K562 (cell line): ENCODE results near the gene SGPP2. TPM values are rescaled to one million over a fixed set of nuclear protein-coding genes. Genes with fewer than 3 reads are reported as not detected.

ENCODE experiments used
- ATAC-seq: fragments of 200-7000 bp; cut with Tn5 transposase; 3 replicates; pipeline ENCODE4 v1.9.1; 2020; ENCODE audit warnings: moderate library complexity
- BruUV-seq: library from RNA; stranded (reverse); fragments of 400-500 nt; replicated peaks from 2 replicates; lab custom pipeline; 2021; lab: Mats Ljungman, UMichigan
- CTCF ChIA-PET: fragments of 300-600 bp; formaldehyde crosslinking; extraction: SDS; loops from one replicate; lab custom pipeline; 2021; ENCODE audit warnings: low intra/inter-chr PET ratio; lab: Yijun Ruan, JAX
- POLR2A ChIA-PET: fragments of 300-600, 350-650 bp; sonication (Branson Sonifier 250); formaldehyde crosslinking; extraction: SDS; loops from one replicate; lab custom pipeline; 2021; ENCODE audit warnings: antibody characterized with exemption, inconsistent platforms; lab: Yijun Ruan, JAX
- DNase-seq, 4 experiments: peaks; one replicate each; pipeline versions ENCODE4 v3.0.0 to v3.0.0-alpha.2; 2011 to 2018; ENCODE audit warnings: low spot score in 3 of 4, mixed read lengths in 3 of 4; ENCODE audit errors: extremely low read depth in 1 of 4
- FAIRE-seq: peaks from 2 replicates; lab custom pipeline; 2011; peaks lifted over from hg19 to GRCh38; lab: Jason Lieb, UNC
- H2AFZ ChIP-seq: 2 replicates; pipeline ENCODE4 v1.6.0; 2011; ENCODE audit warnings: low read depth, low read length, control low read depth, inconsistent platforms
- H3K27ac ChIP-seq: fragments of 200-600 bp; 3 replicates; pipeline ENCODE4 v1.8.0; 2011; ENCODE audit warnings: low read depth, mild to moderate bottlenecking, control low read depth, inconsistent platforms, low read length, moderate library complexity, mixed read lengths; ENCODE audit errors: extremely low read depth
- H3K27me3 ChIP-seq, 2 experiments: fragments of 300-600 bp in 1 of 2; 2 replicates in 1 of 2; 3 replicates in 1 of 2; pipeline versions ENCODE4 v1.6.0 to v1.8.0; 2011; ENCODE audit warnings: inconsistent platforms in 2 of 2, low read length in 2 of 2, mild to moderate bottlenecking in 1 of 2, mixed read lengths in 1 of 2, moderate library complexity in 1 of 2; ENCODE audit not compliant: control insufficient read depth in 2 of 2, insufficient read depth in 2 of 2
- H3K36me3 ChIP-seq: fragments of 300-600 bp; 3 replicates; pipeline ENCODE4 v1.8.0; 2011; ENCODE audit warnings: mild to moderate bottlenecking, low read length, inconsistent platforms; ENCODE audit not compliant: control insufficient read depth, insufficient read depth
- H3K4me1 ChIP-seq, 2 experiments: fragments of 200-600 bp in 1 of 2; replicated peaks in 1 of 2; 2 replicates in 1 of 2; 3 replicates in 1 of 2; pipeline versions ENCODE4 v1.5.1 to v1.8.0; 2011; ENCODE audit warnings: inconsistent platforms in 2 of 2, low read length in 2 of 2, mild to moderate bottlenecking in 1 of 2, mixed read lengths in 1 of 2, moderate library complexity in 1 of 2; ENCODE audit not compliant: control insufficient read depth in 2 of 2, insufficient read depth in 2 of 2
- H3K4me2 ChIP-seq: 2 replicates; pipeline ENCODE4 v1.6.1; 2011; ENCODE audit warnings: low read length, control low read depth, inconsistent platforms, mixed read lengths; ENCODE audit not compliant: insufficient read depth
- H3K4me3 ChIP-seq: fragments of 200-600 bp; sonication (generic), shearing (Covaris generic); 2 replicates; pipeline ENCODE4 v1.5.1; 2016; ENCODE audit warnings: control low read depth, inconsistent platforms
- H3K79me2 ChIP-seq: fragments of 200-600 bp; 3 replicates; pipeline ENCODE4 v1.8.0; 2011; ENCODE audit warnings: low read length, inconsistent platforms; ENCODE audit not compliant: control insufficient read depth, insufficient read depth
- H3K9ac ChIP-seq, 2 experiments: 2 replicates each; pipeline versions ENCODE4 v1.6.0 to v1.6.1; 2011; ENCODE audit warnings: low read depth in 2 of 2, low read length in 2 of 2, control low read depth in 1 of 2, inconsistent platforms in 1 of 2, mild to moderate bottlenecking in 1 of 2, mixed read lengths in 1 of 2; ENCODE audit not compliant: insufficient read depth in 1 of 2
- H3K9me1 ChIP-seq: one replicate; pipeline ENCODE4 v1.6.0; 2011; ENCODE audit warnings: inconsistent platforms, mild to moderate bottlenecking, low read length, moderate library complexity; ENCODE audit not compliant: control insufficient read depth, insufficient read depth
- H3K9me3 ChIP-seq: replicated peaks from 2 replicates; pipeline ENCODE4 v1.5.1; 2011; ENCODE audit warnings: low read depth, low read length, inconsistent platforms; ENCODE audit not compliant: control insufficient read depth, insufficient read depth
- H4K20me1 ChIP-seq: replicated peaks from 2 replicates; pipeline ENCODE4 v1.6.1; 2011; ENCODE audit warnings: low read length, inconsistent platforms, mixed read lengths; ENCODE audit not compliant: control insufficient read depth, insufficient read depth
- BMI1 ChIP-seq: fragments of 150-350 bp; IDR thresholded peaks from 2 replicates; pipeline ENCODE4 v1.6.1; 2014; ENCODE audit warnings: low read length
- CEBPG ChIP-seq, 3 experiments: fragments of 200-800 bp in 1 of 3; sonication (Bioruptor generic) in 1 of 3; sonication (generic) in 1 of 3; formaldehyde crosslinking in 1 of 3; IDR thresholded peaks in 2 of 3; conservative IDR thresholded peaks in 1 of 3; 2 replicates each; pipeline versions ENCODE4 v1.6.1 to v1.8.0; 2016 to 2022; ENCODE audit warnings: missing compliant biosample characterization in 2 of 3, missing genetic modification characterization in 2 of 3, mild to moderate bottlenecking in 1 of 3, missing genetic modification reagents in 1 of 3
- DIDO1 ChIP-seq: fragments of 450-650 bp; IDR thresholded peaks from 2 replicates; pipeline ENCODE4 v1.6.1; 2016; ENCODE audit warnings: low read depth, missing biosample characterization, missing genetic modification characterization
- POLR3A ChIP-seq: IDR thresholded peaks from 2 replicates; pipeline ENCODE4 v1.6.1; 2011; ENCODE audit warnings: borderline replicate concordance, mild to moderate bottlenecking, moderate library complexity; ENCODE audit not compliant: insufficient read length, insufficient read depth; ENCODE audit errors: extremely low read depth
- ZNF146 ChIP-seq: IDR thresholded peaks from one replicate; pipeline ENCODE4 v1.6.1; 2018; ENCODE audit warnings: missing compliant biosample characterization; ENCODE audit not compliant: unreplicated experiment
- WGBS: fragments of 100-300 bp; shearing (Covaris generic); methylation state at CpG from one replicate; pipeline ENCODE4 v1.1.6; 2016; ENCODE audit warnings: low coverage, mixed read lengths; ENCODE audit not compliant: insufficient coverage; ENCODE audit errors: missing lambda C conversion rate; 5-methylcytosine and 5-hydroxymethylcytosine counted together
- in situ Hi-C: fragments of 300-500 bp; cut with MboI; formaldehyde crosslinking; loops from 4 replicates; pipeline ENCODE4 v1.15.0; 2018; ENCODE audit warnings: inconsistent platforms, mixed read lengths
- intact Hi-C: fragments of 100-400 bp; cut with micrococcal nuclease; formaldehyde crosslinking; loops from 2 replicates; pipeline ENCODE4 v1.14.2; 2022
- polyA plus RNA-seq, 8 experiments: library from polyadenylated mRNA; depleted of rRNA in 4 of 8; stranded (reverse) in 5 of 8; unstranded in 3 of 8; fragments of >200 nt; fragmentation: Nextera tagmentation in 2 of 8; fragmentation: Illumina TruSeq in 1 of 8; extraction: Ambion mirVana in 2 of 8; extraction: Trizol in 1 of 8; gene quantifications; 2 replicates each; pipeline versions ENCODE4 v1.2.1 to v1.2.3, GENCODE V29; 2011 to 2014; ENCODE audit warnings: inconsistent platforms in 1 of 8, missing spikeins in 1 of 8
- total RNA-seq, 7 experiments: library from RNA; depleted of rRNA in 6 of 7; stranded (reverse); fragments of >200 nt in 6 of 7; fragmentation: Illumina TruSeq in 2 of 7; extraction: Trizol in 2 of 7; gene quantifications; 2 replicates each; pipeline versions ENCODE4 v1.2.1 to v1.2.3, GENCODE V29; 2011 to 2021; ENCODE audit warnings: low replicate concordance in 1 of 7

SGPP2 gene
- total and polyA plus RNA-seq, 9 of the 15 experiments (the other 6 are each of a cell fraction or from before 2014, with no cell fraction given) = 0.01 to 0.04 TPM; not detected in 7

GRCh38 chr2:222525811-222526210 lies 101.5 kb downstream of the SGPP2 start (continued):
- TF ChIP-seq CEBPG (CRISPR knock-in tag; IDR thresholded peaks at IDR 0.05) = no peak
- no peak for TF ChIP-seq CEBPG (tag; conservative IDR thresholded peaks at IDR 0.05 in 1 of 2, IDR thresholded peaks at IDR 0.05 in 1 of 2)

GRCh38 chr2:222526480-222527277 lies 102.3 kb downstream of the SGPP2 start:
- no TSS peak for BruUV-seq
- Histone ChIP-seq H3K79me2 (no peaks in the 10 kb centered on the region), H4K20me1 (no peaks in the 10 kb centered on the region), H3K27me3 (no peaks in the 10 kb centered on the region), H2AFZ (no peak overlapping the region), H3K9me1 (no peaks in the 10 kb centered on the region), H3K9ac (no peak overlapping the region), H3K27ac (no peak overlapping the region)
- CTCF ChIA-PET = no interaction called here
- intact Hi-C loops = no loop called here
- no peak for DNase-seq
- TF ChIP-seq POLR3A = no peak
- TF ChIP-seq BMI1 = no peak
- TF ChIP-seq ZNF146 = peak; percentile 64
- no peak for TF ChIP-seq DIDO1
- TF ChIP-seq, all 486 proteins: peak for 1
- Histone ChIP-seq H3K4me2 (no peak overlapping the region), H3K9me3 (no peaks in the 10 kb centered on the region), H3K4me3 (no peak overlapping the region), H3K4me1 (no peaks in the 10 kb centered on the region), H3K36me3 (no peaks in the 10 kb centered on the region)
- POLR2A ChIA-PET = no interaction called here
- in situ Hi-C loops = no loop called here
- FAIRE-seq (no peak), ATAC-seq (no peak)
- WGBS = 2% methylated on average over 7 of the region's 7 CpGs
